Left cardiac atrium (tissue), 4 donors: ENCODE measurements around the gene NUP133. TPM values are rescaled to one million over a fixed set of nuclear protein-coding genes. Genes with fewer than 3 reads are reported as not detected.
"Not testable (repeated sequence)": the region's sequence is repeated elsewhere in the genome, so short reads cannot be mapped to it uniquely, and the experiment has no call there.

Experiments used
- ATAC-seq, 2 donors: fragments of 200-7000 bp; cut with Tn5 transposase; one replicate each; pipeline ENCODE4 v1.9.1; 2020; ENCODE audit warnings: mild to moderate bottlenecking in 2 of 2, moderate library complexity in 2 of 2
- DNase-seq: peaks from one replicate; pipeline ENCODE4 v3.0.0-alpha.2; 2020
- intact Hi-C, 2 donors: fragments of 100-400 bp; cut with DNase I; formaldehyde crosslinking; loops; one replicate each; pipeline versions ENCODE4 v1.14.1 to v1.15.1; 2022 to 2023
- total RNA-seq, 2 donors: library from RNA; stranded (reverse); fragmentation: NEBNext Ultra II Directional; extraction: Animal tissue kit (Norgen Biotek cat#: 25700); gene quantifications; one replicate each; pipeline ENCODE4 v1.2.1, GENCODE V29; 2021
- donor health status: DM: no; HTN: yes; CAD: no.
- donor health status: DM: no; HTN: yes; CAD: no; lungs with severe emphysema.
- donor health status: DM: yes; HTN: yes; CAD: no.
- donor health status: Dilated cardiomyopathy.

The NUP133 gene
- total RNA-seq, 2 donors from 2014 or later: 29.4 to 29.8 TPM

GRCh38 chr1:229406798-229407197 lies 101.3 kb downstream of the NUP133 start:
- ATAC-seq (no peak), DNase-seq (no peak)
- intact Hi-C loops: loop anchor here in 1 of 2 donors (5.0 kb wide), 1 partner anchor 56 kb away; no protein-coding TSS in a partner anchor

GRCh38 chr1:229403573-229403972 lies 104.6 kb downstream of the NUP133 start:
- no peak for DNase-seq
- no peak for ATAC-seq
- intact Hi-C loops: no loop called here

GRCh38 chr1:229402993-229403392 lies 105.1 kb downstream of the NUP133 start:
- ATAC-seq: no peak
- intact Hi-C loops: no loop called here
- no peak for DNase-seq

- DNase-seq, ATAC-seq, intact Hi-C loops: not testable (repeated sequence)
Observed at GRCh38 chr1:229402329-229402728, 105.8 kb downstream of the NUP133 start.

- ATAC-seq (no peak), DNase-seq (no peak)
- intact Hi-C loops: no loop called here
Observed at GRCh38 chr1:229397762-229398161, 110.4 kb downstream of the NUP133 start.

GRCh38 chr1:229396585-229397206 lies 111.4 kb downstream of the NUP133 start:
- no peak for ATAC-seq
- intact Hi-C loops: no loop called here

GRCh38 chr1:229394517-229394916 lies 113.6 kb downstream of the NUP133 start:
- DNase-seq, intact Hi-C loops, ATAC-seq: not testable (repeated sequence)

More at GRCh38 chr1:229396585-229397206, 111.4 kb downstream of the NUP133 start:
- DNase-seq: no peak

- intact Hi-C loops: no loop called here
- no peak for DNase-seq
- no peak for ATAC-seq
Observed at GRCh38 chr1:229392936-229393335, 115.2 kb downstream of the NUP133 start.

Other genes starting within 250 kb of the NUP133 start
- 100 to 1,000 TPM in 1 of 2 donors, 10 to 100 TPM in 1; 91.6 to 100 TPM for gene RAB4A, start 237.2 kb downstream of the NUP133 start, total RNA-seq
- 1 to 10 TPM; 2.6 to 3.7 TPM for gene CCSAP, start 165.3 kb downstream of the NUP133 start, total RNA-seq
- 1,000 to 10,000 TPM in 1 of 2 donors, 100 to 1,000 TPM in 1; 508 to 1,063 TPM for gene ACTA1, start 74.2 kb downstream of the NUP133 start, total RNA-seq
- gene ABCB10, start 50.4 kb upstream of the NUP133 start, total RNA-seq: 10 to 100 TPM; 10.1 to 14.8 TPM
- 10 to 100 TPM; 10.8 to 14.7 TPM for gene TAF5L, start 117.8 kb upstream of the NUP133 start, total RNA-seq
- gene URB2, start 117.9 kb upstream of the NUP133 start, total RNA-seq: 1 to 10 TPM; 3.6 to 8.4 TPM